H9 (cell line): ENCODE results near the gene CHAF1B. TPM values are rescaled to one million over a fixed set of nuclear protein-coding genes. Genes with fewer than 3 reads are reported as not detected.

Source experiments
- DNase-seq: peaks from one replicate; pipeline ENCODE4 v3.0.0-alpha.2; 2017
- H2AFZ ChIP-seq: one replicate; pipeline ENCODE4 v1.6.1; 2013; ENCODE audit warnings: mild to moderate bottlenecking, low read length, control low read depth, moderate library complexity
- H2AK5ac ChIP-seq: 2 replicates; pipeline ENCODE4 v1.6.1; 2013; ENCODE audit warnings: low read length, control low read depth, mixed read lengths; ENCODE audit not compliant: insufficient read length
- H2BK120ac ChIP-seq: one replicate; pipeline ENCODE4 v1.6.1; 2013; ENCODE audit warnings: low read depth, mild to moderate bottlenecking, low read length, control low read depth, inconsistent platforms; ENCODE audit not compliant: poor library complexity, severe bottlenecking
- H2BK12ac ChIP-seq: 2 replicates; pipeline ENCODE4 v1.6.1; 2013; ENCODE audit warnings: low read length, control low read depth, mixed read lengths, low read depth; ENCODE audit not compliant: insufficient read length
- H2BK15ac ChIP-seq: 2 replicates; pipeline ENCODE4 v1.6.1; 2013; ENCODE audit warnings: low read depth, low read length, control low read depth
- H2BK20ac ChIP-seq: one replicate; pipeline ENCODE4 v1.6.1; 2013; ENCODE audit warnings: low read depth, mild to moderate bottlenecking, low read length, control low read depth, inconsistent platforms; ENCODE audit not compliant: poor library complexity, severe bottlenecking
- H2BK5ac ChIP-seq: 2 replicates; pipeline ENCODE4 v1.6.1; 2013; ENCODE audit warnings: low read length, control low read depth, mixed read lengths; ENCODE audit not compliant: insufficient read length
- H3K14ac ChIP-seq: 2 replicates; pipeline ENCODE4 v1.6.1; 2013; ENCODE audit warnings: low read length, control low read depth; ENCODE audit not compliant: insufficient read depth
- H3K18ac ChIP-seq: 2 replicates; pipeline ENCODE4 v1.6.1; 2013; ENCODE audit warnings: low read depth, mild to moderate bottlenecking, mixed read lengths, low read length, control low read depth; ENCODE audit not compliant: insufficient read length
- H3K23ac ChIP-seq: 2 replicates; pipeline ENCODE4 v1.6.1; 2013; ENCODE audit warnings: low read length, control low read depth, mixed read lengths, low read depth; ENCODE audit not compliant: insufficient read length
- H3K23me2 ChIP-seq: 2 replicates; pipeline ENCODE4 v1.6.1; 2013; ENCODE audit warnings: low read depth, mild to moderate bottlenecking, mixed read lengths, low read length, control low read depth; ENCODE audit not compliant: insufficient read length, poor library complexity, severe bottlenecking
- H3K27ac ChIP-seq: 2 replicates; pipeline ENCODE4 v1.5.1; 2013; ENCODE audit warnings: low read length, control low read depth, mixed read lengths, low read depth; ENCODE audit not compliant: insufficient read length
- H3K27me3 ChIP-seq: 2 replicates; pipeline ENCODE4 v1.6.1; 2013; ENCODE audit warnings: low read length, control low read depth, inconsistent platforms; ENCODE audit not compliant: insufficient read depth
- H3K4ac ChIP-seq: 2 replicates; pipeline ENCODE4 v1.6.1; 2013; ENCODE audit warnings: low read depth, mild to moderate bottlenecking, control low read depth, inconsistent platforms, low read length, moderate library complexity
- H3K4me1 ChIP-seq: 2 replicates; pipeline ENCODE4 v1.6.1; 2013; ENCODE audit warnings: low read length, control low read depth, inconsistent platforms; ENCODE audit not compliant: insufficient read depth
- H3K4me2 ChIP-seq: 2 replicates; pipeline ENCODE4 v1.6.1; 2013; ENCODE audit warnings: low read length, control low read depth, mixed read lengths; ENCODE audit not compliant: insufficient read length, insufficient read depth
- H3K56ac ChIP-seq: 2 replicates; pipeline ENCODE4 v1.6.1; 2013; ENCODE audit warnings: low read depth, mild to moderate bottlenecking, mixed read lengths, low read length, control low read depth; ENCODE audit not compliant: insufficient read length
- H3K79me1 ChIP-seq: 2 replicates; pipeline ENCODE4 v1.6.1; 2013; ENCODE audit warnings: low read depth, mild to moderate bottlenecking, moderate library complexity, low read length, control low read depth, inconsistent platforms; ENCODE audit not compliant: insufficient read depth, poor library complexity, severe bottlenecking
- H3K79me2 ChIP-seq: 2 replicates; pipeline ENCODE4 v1.6.1; 2013; ENCODE audit warnings: low read length, control low read depth, inconsistent platforms; ENCODE audit not compliant: insufficient read depth
- H3K9ac ChIP-seq: 2 replicates; pipeline ENCODE4 v1.6.1; 2013; ENCODE audit warnings: low read length, control low read depth, mixed read lengths; ENCODE audit not compliant: insufficient read length; ENCODE audit errors: extremely low read depth
- H3K9me3 ChIP-seq: one replicate; pipeline ENCODE4 v1.6.1; 2013; ENCODE audit warnings: low read depth, low read length, inconsistent platforms; ENCODE audit not compliant: control insufficient read depth
- H3T11ph ChIP-seq: one replicate; pipeline ENCODE4 v1.6.1; 2013; ENCODE audit warnings: mild to moderate bottlenecking, low read length, control low read depth, inconsistent platforms
- H4K20me1 ChIP-seq: one replicate; pipeline ENCODE4 v1.6.1; 2013; ENCODE audit not compliant: control insufficient read depth, insufficient read length, insufficient read depth
- H4K5ac ChIP-seq: 2 replicates; pipeline ENCODE4 v1.6.1; 2013; ENCODE audit warnings: low read depth, mild to moderate bottlenecking, mixed read lengths, low read length, control low read depth; ENCODE audit not compliant: insufficient read length
- H4K8ac ChIP-seq: replicated peaks from 2 replicates; pipeline ENCODE4 v1.6.1; 2013; ENCODE audit warnings: low read length, control low read depth, mixed read lengths, low read depth; ENCODE audit not compliant: insufficient read length
- H4K91ac ChIP-seq: 2 replicates; pipeline ENCODE4 v1.6.1; 2013; ENCODE audit warnings: low read depth, mild to moderate bottlenecking, moderate library complexity, mixed read lengths, low read length, control low read depth; ENCODE audit not compliant: insufficient read length
- H3K27ac Mint-ChIP-seq, 3 experiments: 2 replicates in 2 of 3; 3 replicates in 1 of 3; pipeline ENCODE4 v1.8.0; 2020 to 2021; ENCODE audit warnings: mixed read lengths in 3 of 3, mild to moderate bottlenecking in 1 of 3, moderate library complexity in 1 of 3
- H3K27me3 Mint-ChIP-seq: 2 replicates; pipeline ENCODE4 v1.8.0; 2021; ENCODE audit warnings: low read depth, mild to moderate bottlenecking, moderate library complexity, mixed read lengths
- H3K36me3 Mint-ChIP-seq, 3 experiments: 2 replicates in 2 of 3; 3 replicates in 1 of 3; pipeline ENCODE4 v1.8.0; 2020 to 2021; ENCODE audit warnings: low read depth in 3 of 3, mixed read lengths in 3 of 3; ENCODE audit not compliant: insufficient read depth in 1 of 3
- H3K4me1 Mint-ChIP-seq, 2 experiments: 2 replicates each; pipeline ENCODE4 v1.8.0; 2020; ENCODE audit warnings: mixed read lengths in 2 of 2
- H3K4me3 Mint-ChIP-seq, 2 experiments: 2 replicates in 1 of 2; 3 replicates in 1 of 2; pipeline ENCODE4 v1.8.0; 2020 to 2021; ENCODE audit warnings: mild to moderate bottlenecking in 2 of 2, mixed read lengths in 2 of 2, moderate library complexity in 1 of 2
- H3K9me3 Mint-ChIP-seq, 2 experiments: 2 replicates in 1 of 2; 3 replicates in 1 of 2; pipeline ENCODE4 v1.8.0; 2020; ENCODE audit warnings: mild to moderate bottlenecking in 2 of 2, mixed read lengths in 2 of 2, moderate library complexity in 1 of 2
- CTCF ChIP-seq: fragments of 200-600 bp; sonication (generic); conservative IDR thresholded peaks from 3 replicates; pipeline ENCODE4 v1.8.0; 2021; ENCODE audit warnings: antibody characterized with exemption, mild to moderate bottlenecking
- WGBS: extraction: QIAGEN DNeasy Blood & Tissue Kit; methylation state at CpG from one replicate; pipeline ENCODE4 v1.1.7; 2013; ENCODE audit warnings: missing lambda C conversion rate, low lambda C conversion rate, mixed read lengths; ENCODE audit not compliant: insufficient read length; ENCODE audit errors: extremely low coverage; 5-methylcytosine and 5-hydroxymethylcytosine counted together
- total RNA-seq: library from RNA; stranded (reverse); gene quantifications from 2 replicates; pipeline ENCODE4 v1.2.1, GENCODE V29; 2021

The CHAF1B gene
- total RNA-seq, 1 experiment from 2014 or later, result 19.3 TPM

- H4K8ac ChIP-seq, result no peak overlapping the region
- H3K9me3 ChIP-seq, result no peaks in the 10 kb centered on the region
- H3K14ac ChIP-seq, result no peak overlapping the region
- DNase-seq, result no peak
- no peaks in the 10 kb centered on the region for H3K27me3 ChIP-seq
- no peak overlapping the region for H4K5ac ChIP-seq
- no peaks in the 10 kb centered on the region for H4K20me1 ChIP-seq
- no peaks in the 10 kb centered on the region for H3K9me3 Mint-ChIP-seq
- no CpG with 5 or more reads among the region's 8 CpGs for WGBS
- H3K23me2 ChIP-seq, result no peaks in the 10 kb centered on the region
- H2AK5ac ChIP-seq, result no peak overlapping the region
- H3K27me3 Mint-ChIP-seq, result no peaks in the 10 kb centered on the region
- no peaks in the 10 kb centered on the region for H3K79me2 ChIP-seq
- no peak overlapping the region for H2BK120ac ChIP-seq
- TF ChIP-seq CTCF, result no peak
- H3K4me2 ChIP-seq, result no peak overlapping the region
- H3K27ac ChIP-seq, result no peak overlapping the region
- no peak overlapping the region for H2AFZ ChIP-seq
- no peaks in the 10 kb centered on the region for H3K36me3 Mint-ChIP-seq
- no peak overlapping the region for H3K27ac Mint-ChIP-seq
- H3K23ac ChIP-seq, result no peak overlapping the region
- H2BK12ac ChIP-seq, result no peak overlapping the region
- H4K91ac ChIP-seq, result no peak overlapping the region
- H3K4me1 ChIP-seq, result peaks cover 9% of the 10 kb centered on the region; the same call in 1 of the 2 replicates
- no peak overlapping the region for H3T11ph ChIP-seq
- no peak overlapping the region for H2BK5ac ChIP-seq
- H3K18ac ChIP-seq, result no peak overlapping the region
- H3K4me3 Mint-ChIP-seq, result no peak overlapping the region
- no peak overlapping the region for H2BK15ac ChIP-seq
- no peak overlapping the region for H3K4ac ChIP-seq
- no peak overlapping the region for H3K9ac ChIP-seq
- H3K79me1 ChIP-seq, result no peaks in the 10 kb centered on the region
- peaks cover 29 to 46% of the 10 kb centered on the region in 2 experiments for H3K4me1 Mint-ChIP-seq
- no peak overlapping the region for H2BK20ac ChIP-seq
- no peak overlapping the region for H3K56ac ChIP-seq
Measured at GRCh38 chr21:36465478-36465877, 80.3 kb downstream of the CHAF1B start.
